GM19455 (cell line): ENCODE results near the gene CYP4V2.

Experiments
- ATAC-seq: cut with Tn5 transposase; IDR thresholded peaks from one replicate; pipeline ENCODE4 v1.9.1; 2021; ENCODE audit not compliant: unreplicated experiment

The CYP4V2 gene

GRCh38 chr4:186172546-186172945 lies 18.8 kb upstream of the CYP4V2 start:
- no peak for ATAC-seq

GRCh38 chr4:186188107-186188506 lies 3.3 kb upstream of the CYP4V2 start:
- no peak for ATAC-seq

DNA sequence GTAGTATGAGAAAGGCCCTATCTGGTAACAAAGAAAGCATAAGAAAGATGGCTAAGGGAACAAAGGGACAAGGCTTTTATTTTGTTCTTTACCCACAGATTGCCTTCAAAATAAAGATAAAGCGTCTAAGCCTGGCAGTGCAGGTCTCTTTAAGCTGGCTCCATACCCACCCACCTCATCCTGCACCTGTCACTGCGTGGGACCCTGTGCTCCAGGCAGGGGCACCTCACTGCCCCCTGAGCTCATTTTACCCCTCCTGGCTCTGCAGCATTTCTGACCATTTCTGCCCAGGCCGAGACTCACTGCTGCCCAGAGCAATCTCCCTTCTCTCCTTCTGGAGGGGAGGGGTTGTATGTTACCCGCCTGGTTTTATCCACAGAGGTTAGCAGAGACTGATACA lies 1.7 kb upstream of the CYP4V2 start:
- ATAC-seq: no peak

GRCh38 chr4:186190581-186191199 lies 677 bp upstream of the CYP4V2 start:
- ATAC-seq: peak; percentile 45

DNA sequence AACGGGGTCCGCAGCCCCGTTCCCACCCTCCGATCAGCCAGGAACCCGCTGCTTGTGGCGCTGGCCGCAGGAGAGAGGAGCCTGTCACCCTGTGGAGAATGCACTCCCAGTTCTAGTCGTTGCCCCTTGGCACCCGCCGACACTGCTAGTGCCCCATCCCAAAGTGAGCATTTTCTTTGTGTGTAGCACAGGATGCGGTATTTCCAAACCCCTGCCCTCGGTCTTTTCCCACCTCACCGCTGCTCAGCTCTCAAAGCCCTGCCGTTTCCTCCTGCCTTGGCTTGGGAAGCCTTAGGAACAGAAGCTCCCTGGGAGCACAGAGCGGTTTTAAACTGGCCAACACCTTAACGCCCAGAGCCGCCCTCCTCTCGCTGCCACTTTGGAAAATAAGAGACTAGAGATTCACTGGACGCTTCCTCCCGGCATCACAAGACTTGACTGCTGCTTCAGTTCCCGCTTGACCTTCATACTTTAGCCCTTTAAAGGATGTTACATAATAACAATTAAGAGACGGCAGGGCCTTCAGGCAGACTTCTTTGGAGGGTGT lies 772 bp downstream of the CYP4V2 start:
- ATAC-seq: peak; percentile 19

GRCh38 chr4:186193851-186194250 lies 2.5 kb downstream of the CYP4V2 start:
- ATAC-seq: no peak

DNA sequence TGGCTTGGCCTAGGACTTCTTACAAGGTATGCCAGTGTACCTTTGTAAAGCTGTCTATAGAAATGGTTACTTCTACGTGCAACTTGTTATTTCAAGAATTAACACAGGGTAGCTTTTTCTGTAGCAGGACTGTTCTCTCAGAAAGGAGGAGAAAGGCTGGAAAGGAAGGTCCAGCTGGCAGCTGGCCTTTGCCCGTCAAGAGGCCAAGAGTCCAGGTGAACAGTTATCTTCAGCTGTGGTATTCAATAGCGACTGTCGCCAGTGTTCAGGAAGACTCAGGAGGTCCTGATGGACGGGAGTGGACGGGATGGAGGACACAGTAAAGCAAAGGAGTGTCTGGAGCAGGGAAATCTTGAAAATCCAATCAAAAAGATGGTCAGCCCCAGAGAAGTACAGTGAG lies 4.7 kb downstream of the CYP4V2 start:
- no peak for ATAC-seq

GRCh38 chr4:186200516-186200915 lies 9.1 kb downstream of the CYP4V2 start:
- no peak for ATAC-seq

DNA sequence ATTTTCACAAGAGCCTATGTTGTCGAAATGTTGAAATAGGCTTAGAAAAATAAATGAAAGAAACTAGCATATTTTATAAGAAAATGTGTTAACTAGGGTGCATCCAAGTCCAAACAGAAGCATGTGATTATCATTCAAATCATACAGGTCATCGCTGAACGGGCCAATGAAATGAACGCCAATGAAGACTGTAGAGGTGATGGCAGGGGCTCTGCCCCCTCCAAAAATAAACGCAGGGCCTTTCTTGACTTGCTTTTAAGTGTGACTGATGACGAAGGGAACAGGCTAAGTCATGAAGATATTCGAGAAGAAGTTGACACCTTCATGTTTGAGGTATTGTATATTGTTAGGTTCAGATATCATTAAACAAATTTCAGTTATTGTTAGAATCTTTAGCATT lies 9.6 kb downstream of the CYP4V2 start:
- ATAC-seq: no peak

- peak; percentile 87 for ATAC-seq
Measured at GRCh38 chr4:186201535-186202230, 10.3 kb downstream of the CYP4V2 start.

- no peak for ATAC-seq
Measured at GRCh38 chr4:186202490-186203140, 11.2 kb downstream of the CYP4V2 start.

DNA sequence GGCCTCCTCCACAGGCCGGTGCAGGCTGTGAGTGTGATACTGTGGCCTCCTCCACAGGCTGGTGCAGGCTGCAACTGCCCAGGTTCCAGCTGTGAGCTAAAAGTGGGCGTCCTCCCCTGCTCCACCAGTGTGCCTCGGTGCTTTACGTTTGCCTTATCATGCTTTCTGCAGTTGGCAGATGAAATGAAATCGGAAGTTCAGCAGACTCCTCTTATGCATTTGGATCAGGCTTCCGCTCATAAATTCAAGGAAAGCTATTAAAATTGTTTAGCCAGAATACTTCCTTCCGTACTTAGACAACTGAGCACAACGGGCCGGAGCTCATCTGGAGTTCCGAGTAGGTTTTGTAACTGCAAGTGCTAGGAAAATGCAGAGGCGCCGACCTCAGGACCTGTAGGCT lies 12.0 kb downstream of the CYP4V2 start:
- ATAC-seq: no peak

- ATAC-seq: no peak
Measured at GRCh38 chr4:186204103-186204559, 12.8 kb downstream of the CYP4V2 start.

DNA sequence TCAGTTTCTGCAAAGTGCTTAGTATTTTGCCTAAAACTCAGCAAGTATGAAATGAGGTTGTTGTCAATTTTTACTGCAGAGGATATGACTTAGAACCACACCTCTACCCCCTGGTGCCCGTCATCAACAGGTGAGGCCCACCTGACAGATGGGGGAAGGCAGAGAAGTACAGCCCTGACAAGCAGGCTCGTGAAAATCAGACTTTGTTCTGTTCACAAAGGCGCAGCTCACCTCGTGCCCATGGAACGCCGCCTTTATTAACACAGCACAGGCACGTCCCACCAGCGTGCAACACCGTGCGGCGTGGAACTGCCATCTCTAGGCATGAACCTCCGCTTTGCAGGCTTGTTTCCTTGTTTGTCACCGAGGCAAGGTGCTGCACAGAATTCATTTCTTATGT lies 13.3 kb downstream of the CYP4V2 start:
- no peak for ATAC-seq

- no peak for ATAC-seq
Measured at GRCh38 chr4:186205156-186205555, 13.8 kb downstream of the CYP4V2 start.

DNA sequence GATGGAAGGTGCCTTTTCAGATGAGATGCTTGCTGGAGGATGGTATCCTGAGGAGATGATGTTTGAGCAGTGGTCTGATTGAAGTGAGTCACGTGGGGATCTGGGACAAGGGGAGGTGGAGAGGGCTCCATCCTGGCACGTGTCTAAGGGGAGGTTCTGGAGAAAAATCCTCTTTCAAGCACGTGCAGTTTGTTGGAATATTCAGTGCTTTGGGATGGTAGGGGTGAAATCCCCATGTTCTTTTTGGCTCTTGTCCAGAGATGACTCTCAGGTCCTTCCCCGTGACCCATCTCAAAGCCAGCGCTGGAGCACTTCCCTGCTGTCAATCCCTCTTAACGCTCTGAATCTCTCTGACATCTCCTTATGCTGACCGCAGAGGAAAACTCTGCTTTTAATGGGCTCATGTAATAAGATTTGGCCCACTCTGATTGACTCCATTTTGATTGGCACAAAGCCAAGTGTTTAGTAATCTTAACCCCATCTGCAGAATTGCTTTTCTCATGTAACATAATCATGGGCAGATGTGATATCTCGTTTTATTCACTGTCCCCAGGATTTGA lies 25.2 kb downstream of the CYP4V2 start:
- ATAC-seq: no peak

DNA sequence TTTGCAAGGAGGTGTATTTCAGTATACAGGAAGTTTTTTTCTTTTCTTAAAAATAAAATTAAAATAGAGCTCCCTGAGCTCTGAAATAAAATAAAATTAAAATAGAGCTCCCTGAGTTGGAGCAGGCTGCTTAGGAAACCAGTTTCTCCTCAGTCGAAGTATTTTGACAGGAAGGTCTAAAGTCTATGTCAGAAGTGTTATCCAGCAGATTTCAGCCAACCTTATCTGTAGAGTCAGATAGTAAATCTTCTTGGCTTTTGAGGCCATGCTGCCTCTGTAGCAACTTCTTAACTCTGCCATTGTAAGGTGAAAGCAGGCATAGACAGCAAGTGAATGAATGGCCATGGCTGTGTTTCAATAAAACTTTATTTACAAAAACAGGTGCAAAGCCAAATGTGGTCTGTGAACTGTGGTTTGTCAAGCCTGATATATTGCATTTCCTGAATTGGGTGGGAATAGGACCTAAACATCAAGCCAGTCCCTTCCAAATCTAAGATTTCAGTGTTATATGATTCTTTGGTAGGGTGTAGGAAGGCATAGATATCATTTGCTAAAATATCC lies 26.4 kb downstream of the CYP4V2 start:
- no peak for ATAC-seq

DNA sequence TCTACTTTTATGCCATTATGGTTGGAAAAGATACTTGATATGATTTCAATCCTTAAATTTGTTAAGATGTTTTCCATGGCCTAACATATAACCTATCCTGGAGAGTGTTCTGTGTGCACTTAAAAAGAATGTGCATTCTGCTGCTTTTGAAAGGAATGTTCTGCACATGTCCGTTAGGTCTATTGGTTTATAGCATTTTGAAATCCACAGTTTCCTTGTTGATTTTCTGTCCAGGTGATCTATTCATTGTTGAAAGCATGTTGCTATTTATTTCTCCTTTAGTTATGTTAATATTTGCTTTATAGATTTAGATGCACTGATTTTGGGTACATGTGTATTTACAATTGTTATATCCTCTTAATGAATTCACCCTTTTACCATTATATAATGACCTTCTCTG lies 30.3 kb downstream of the CYP4V2 start:
- no peak for ATAC-seq

DNA sequence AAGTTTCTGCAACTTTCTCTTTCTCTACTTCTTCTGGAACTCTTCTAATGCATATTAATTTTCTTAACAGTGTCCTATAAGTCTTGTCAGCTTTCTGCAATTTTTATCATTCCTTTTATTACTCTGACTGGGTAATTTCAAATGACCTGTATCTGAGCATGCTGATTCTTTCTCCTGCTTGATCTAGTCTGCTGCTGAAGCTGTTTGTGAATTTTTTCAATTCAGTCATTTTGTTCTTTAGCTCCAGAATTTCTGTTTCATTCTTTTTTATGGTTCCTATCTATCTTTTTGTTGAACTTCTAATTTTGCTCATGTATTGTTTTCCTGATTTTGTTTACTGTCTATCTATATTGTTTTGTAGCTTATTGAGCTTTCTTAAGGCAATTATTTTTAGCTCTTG lies 34.5 kb downstream of the CYP4V2 start:
- no peak for ATAC-seq

GRCh38 chr4:186226521-186227189 lies 35.3 kb downstream of the CYP4V2 start:
- ATAC-seq: no peak

DNA sequence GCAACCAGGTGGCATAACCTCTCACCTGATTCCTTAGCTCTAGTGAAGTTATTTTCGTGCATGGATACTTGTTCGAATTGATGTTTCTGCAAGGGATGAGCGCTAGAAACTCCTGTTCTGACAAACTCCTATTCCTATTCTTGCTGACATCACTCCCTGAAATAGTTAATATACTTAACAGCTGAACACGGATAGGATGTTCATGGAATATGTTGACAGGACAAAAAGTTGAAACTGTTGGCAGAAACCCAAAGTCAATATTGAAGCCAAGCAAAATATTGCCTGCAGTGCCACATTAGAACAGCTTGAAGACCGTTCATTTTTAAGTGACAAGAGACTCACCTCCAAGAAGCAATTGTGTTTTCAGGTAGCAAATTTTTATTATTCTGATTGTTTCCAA lies 35.9 kb downstream of the CYP4V2 start, which contains the start of gene KLKB1:
Gene KLKB1 (plus strand): TSS at position 287 of the 400 bp plus-strand sequence. CDS start 689 bp downstream, outside the sequence.
- ATAC-seq: no peak
